ENCODE measurements around the gene GRHPR.

DNA sequence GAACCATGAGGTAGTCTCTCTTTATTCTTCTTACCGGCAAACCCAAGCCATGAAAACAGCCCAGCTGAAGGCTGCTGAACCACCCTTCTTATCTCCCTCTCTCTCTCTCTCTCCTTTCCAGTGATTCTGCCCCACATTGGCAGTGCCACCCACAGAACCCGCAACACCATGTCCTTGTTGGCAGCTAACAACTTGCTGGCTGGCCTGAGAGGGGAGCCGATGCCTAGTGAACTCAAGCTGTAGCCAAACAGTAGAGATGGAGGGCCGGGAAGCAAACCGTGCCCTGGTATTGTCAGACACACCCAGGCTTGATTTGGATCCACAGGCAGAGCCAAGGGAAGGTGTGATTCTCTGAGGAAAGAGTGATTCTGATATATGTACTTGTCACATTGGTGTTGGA lies 14.0 kb downstream of the GRHPR start:
- TF ChIP-seq CTCF (IDR thresholded peaks at IDR 0.05; ENCODE audit: insufficient read depth, low read length, poor library complexity, severe bottlenecking) (no peak), EZH2phosphoT487 (conservative IDR thresholded peaks at IDR 0.05; ENCODE audit: low read length) (no peak)
